Uterus (tissue), 4 donors: Measurements from ENCODE around the gene SERINC2. TPM values are rescaled to one million over a fixed set of nuclear protein-coding genes. Genes with fewer than 3 reads are reported as not detected.
A peak's percentile ranks its signal among the peaks of the same experiment; 100 is the strongest.
"Not testable (repeated sequence)": the region's sequence is repeated elsewhere in the genome, so short reads cannot be mapped to it uniquely, and the experiment has no call there.

Experiments
- DNase-seq, 2 donors: peaks; one replicate each; pipeline ENCODE4 v3.0.0-alpha.2; 2019 to 2020
- H3K27ac ChIP-seq, 2 donors: fragments of 200-600 bp; sonication (generic); 1 replicate in 1 of 2; 2 replicates in 1 of 2; pipeline ENCODE4 v1.5.1; 2016 to 2018
- H3K27me3 ChIP-seq, 2 donors: fragments of 200-600 bp; sonication (generic); one replicate each; pipeline ENCODE4 v1.5.1; 2018 to 2019; ENCODE audit warnings: control low read depth in 1 of 2
- H3K36me3 ChIP-seq, 2 donors: fragments of 200-600 bp; sonication (generic); one replicate each; pipeline ENCODE4 v1.5.1; 2019; ENCODE audit warnings: control low read depth in 1 of 2
- H3K4me1 ChIP-seq, 2 donors: fragments of 200-600 bp; sonication (generic); one replicate each; pipeline ENCODE4 v1.5.1; 2018 to 2019; ENCODE audit warnings: control low read depth in 1 of 2
- H3K4me3 ChIP-seq, 2 donors: fragments of 200-600 bp; sonication (generic); 1 replicate in 1 of 2; 2 replicates in 1 of 2; pipeline ENCODE4 v1.5.1; 2018 to 2019; ENCODE audit warnings: mild to moderate bottlenecking in 1 of 2
- H3K9me3 ChIP-seq, 2 donors: fragments of 200-600 bp; sonication (generic); one replicate each; pipeline ENCODE4 v1.5.1; 2019; ENCODE audit warnings: control low read depth in 1 of 2
- POLR2A ChIP-seq, 2 donors: fragments of 450-650 bp; IDR thresholded peaks; one replicate each; pipeline ENCODE4 v1.6.1; 2016; ENCODE audit warnings: antibody characterized with exemption in 2 of 2, mild to moderate bottlenecking in 1 of 2, moderate library complexity in 1 of 2
- intact Hi-C: fragments of 100-400 bp; cut with DNase I; formaldehyde crosslinking; loops from one replicate; pipeline ENCODE4 v1.15.1; 2023; ENCODE audit warnings: low total_unique reads
- total RNA-seq, 4 donors: library from RNA; depleted of rRNA in 3 of 4; stranded (reverse); fragments of >200 nt in 3 of 4; gene quantifications; one replicate each; pipeline versions ENCODE4 v1.1.0 to v1.2.4, GENCODE V29; 2014 to 2023
- TF ChIP-seq, protein P1 (sequence below), 4 experiments: fragments of 200-600 bp in 2 of 4; fragments of 450-650 bp in 2 of 4; sonication (generic) in 2 of 4; IDR thresholded peaks; one replicate each; pipeline ENCODE4 v1.5.1; 2016 to 2019; ENCODE audit warnings: antibody characterized with exemption in 4 of 4, mild to moderate bottlenecking in 2 of 4, moderate library complexity in 1 of 4
- donor health status: DM: yes; HTN: yes; CAD: no.

Gene SERINC2
- total RNA-seq, 4 donors from 2014 or later: 0.29 to 3.9 (median 1.7) TPM; not detected in 1

DNA sequence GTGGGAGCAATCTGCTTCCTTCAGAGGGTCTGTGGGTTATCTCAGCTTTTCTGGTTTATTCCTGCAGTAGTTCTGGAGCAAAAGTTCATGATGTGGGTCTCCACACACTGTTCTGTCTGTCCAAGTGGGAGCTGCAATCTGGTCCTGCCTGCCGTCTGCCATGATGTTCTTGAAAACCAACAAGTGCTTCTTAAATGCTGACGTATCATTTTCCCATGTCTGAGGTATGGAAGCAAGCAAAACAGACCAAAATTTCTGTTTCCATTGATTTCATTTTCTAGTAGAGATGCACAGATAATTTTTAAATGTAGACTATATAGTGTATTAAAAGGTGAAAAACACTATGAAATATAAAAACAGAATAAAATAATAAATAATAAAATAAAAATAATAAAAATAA, 65.2 kb downstream of the SERINC2 start:
- TF ChIP-seq POLR2A (IDR thresholded peaks at IDR 0.05): no peak
- TF ChIP-seq, protein P1, sequence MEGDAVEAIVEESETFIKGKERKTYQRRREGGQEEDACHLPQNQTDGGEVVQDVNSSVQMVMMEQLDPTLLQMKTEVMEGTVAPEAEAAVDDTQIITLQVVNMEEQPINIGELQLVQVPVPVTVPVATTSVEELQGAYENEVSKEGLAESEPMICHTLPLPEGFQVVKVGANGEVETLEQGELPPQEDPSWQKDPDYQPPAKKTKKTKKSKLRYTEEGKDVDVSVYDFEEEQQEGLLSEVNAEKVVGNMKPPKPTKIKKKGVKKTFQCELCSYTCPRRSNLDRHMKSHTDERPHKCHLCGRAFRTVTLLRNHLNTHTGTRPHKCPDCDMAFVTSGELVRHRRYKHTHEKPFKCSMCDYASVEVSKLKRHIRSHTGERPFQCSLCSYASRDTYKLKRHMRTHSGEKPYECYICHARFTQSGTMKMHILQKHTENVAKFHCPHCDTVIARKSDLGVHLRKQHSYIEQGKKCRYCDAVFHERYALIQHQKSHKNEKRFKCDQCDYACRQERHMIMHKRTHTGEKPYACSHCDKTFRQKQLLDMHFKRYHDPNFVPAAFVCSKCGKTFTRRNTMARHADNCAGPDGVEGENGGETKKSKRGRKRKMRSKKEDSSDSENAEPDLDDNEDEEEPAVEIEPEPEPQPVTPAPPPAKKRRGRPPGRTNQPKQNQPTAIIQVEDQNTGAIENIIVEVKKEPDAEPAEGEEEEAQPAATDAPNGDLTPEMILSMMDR (IDR thresholded peaks at IDR 0.05): no peak

DNA sequence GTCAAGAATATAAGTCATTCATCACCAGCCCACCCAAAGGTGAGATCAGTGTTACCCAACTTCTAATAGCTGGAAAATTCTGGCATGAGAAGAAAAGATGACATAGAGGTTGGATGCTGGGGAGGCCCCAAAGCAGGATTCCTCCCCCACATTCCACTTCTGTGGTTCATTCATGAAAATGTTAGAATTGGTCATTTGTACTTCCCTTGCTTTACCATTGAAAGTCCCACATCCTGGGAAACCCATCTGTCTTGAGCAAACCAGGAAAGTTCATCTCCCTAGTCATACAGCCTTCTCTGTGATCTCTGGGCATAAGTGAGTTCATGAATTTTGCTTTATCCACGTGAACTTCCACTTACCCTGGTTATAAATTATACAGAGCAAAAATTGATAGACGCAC, 66.8 kb downstream of the SERINC2 start:
- intact Hi-C loops: no loop called here
- H3K27me3 ChIP-seq: no peaks in the 10 kb centered on the region
- H3K36me3 ChIP-seq: no peaks in the 10 kb centered on the region
- no peaks in the 10 kb centered on the region for H3K9me3 ChIP-seq
- H3K27ac ChIP-seq: no peak overlapping the region
- H3K4me3 ChIP-seq: no peak overlapping the region
- H3K4me1 ChIP-seq: no peaks in the 10 kb centered on the region
- TF ChIP-seq, protein P1 (IDR thresholded peaks at IDR 0.05): no peak
- no peak for TF ChIP-seq POLR2A (IDR thresholded peaks at IDR 0.05)
- DNase-seq: no peak

More for the DNA sequence above, 65.2 kb downstream of the SERINC2 start:
- Histone ChIP-seq H3K27me3 (no peaks in the 10 kb centered on the region), H3K4me1 (no peaks in the 10 kb centered on the region), H3K9me3 (no peaks in the 10 kb centered on the region), H3K36me3 (no peaks in the 10 kb centered on the region), H3K27ac (no peak overlapping the region), H3K4me3 (no peak overlapping the region)
- DNase-seq: no peak
- intact Hi-C loops: no loop called here

DNA sequence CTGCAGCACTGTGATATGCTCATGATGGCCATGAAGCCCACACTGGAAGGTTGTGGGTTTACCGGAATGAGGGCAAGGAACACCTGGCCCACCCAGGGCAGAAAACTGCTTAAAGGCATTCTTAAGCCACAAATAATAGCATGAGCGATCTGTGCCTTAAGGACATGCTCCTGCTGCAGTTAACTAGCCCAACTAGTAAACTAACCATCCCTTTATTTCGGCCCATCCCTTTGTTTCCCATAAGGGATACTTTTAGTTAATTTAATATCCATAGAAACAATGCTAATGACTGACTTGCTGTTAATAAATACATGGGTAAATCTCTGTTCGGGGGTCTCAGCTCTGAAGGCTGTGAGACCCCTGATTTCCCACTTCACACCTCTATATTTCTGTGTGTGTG, 67.4 kb downstream of the SERINC2 start:
- H3K4me3 ChIP-seq, H3K27ac ChIP-seq, H3K27me3 ChIP-seq, H3K4me1 ChIP-seq, DNase-seq, intact Hi-C loops, H3K36me3 ChIP-seq, H3K9me3 ChIP-seq: not testable (repeated sequence)

DNA sequence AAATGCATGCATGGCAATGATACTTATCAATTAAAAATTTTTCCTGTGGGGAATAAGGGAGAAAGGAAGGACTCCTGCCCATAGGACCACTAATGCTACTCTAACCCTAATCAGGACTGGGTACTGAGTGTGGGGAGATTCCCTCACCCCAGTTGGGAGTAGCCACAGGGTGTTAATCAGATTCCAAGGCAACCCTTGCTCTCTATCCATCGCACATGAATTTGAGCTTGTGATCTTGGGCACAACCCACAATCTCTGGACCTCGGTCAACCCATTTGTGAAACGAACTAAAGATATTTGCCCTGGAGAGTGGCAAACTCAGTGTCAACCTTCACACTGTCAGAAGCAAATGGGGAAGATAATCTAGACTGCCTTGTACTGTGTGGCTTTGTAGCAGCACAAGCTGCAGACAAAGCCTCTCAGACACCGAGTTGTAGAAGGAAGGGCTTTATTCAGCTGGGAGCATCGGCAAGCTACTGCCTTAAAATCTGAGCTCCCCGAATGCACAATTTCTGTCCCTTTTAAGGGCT, 69.5 kb downstream of the SERINC2 start:
- DNase-seq: no peak
- TF ChIP-seq, protein P1 (IDR thresholded peaks at IDR 0.05): no peak
- TF ChIP-seq POLR2A (IDR thresholded peaks at IDR 0.05): no peak
- intact Hi-C loops: no loop called here
- no peaks in the 10 kb centered on the region for H3K4me1 ChIP-seq
- no peak overlapping the region for H3K27ac ChIP-seq
- no peak overlapping the region for H3K4me3 ChIP-seq
- no peaks in the 10 kb centered on the region for H3K9me3 ChIP-seq
- no peaks in the 10 kb centered on the region for H3K27me3 ChIP-seq
- H3K36me3 ChIP-seq: no peaks in the 10 kb centered on the region

DNA sequence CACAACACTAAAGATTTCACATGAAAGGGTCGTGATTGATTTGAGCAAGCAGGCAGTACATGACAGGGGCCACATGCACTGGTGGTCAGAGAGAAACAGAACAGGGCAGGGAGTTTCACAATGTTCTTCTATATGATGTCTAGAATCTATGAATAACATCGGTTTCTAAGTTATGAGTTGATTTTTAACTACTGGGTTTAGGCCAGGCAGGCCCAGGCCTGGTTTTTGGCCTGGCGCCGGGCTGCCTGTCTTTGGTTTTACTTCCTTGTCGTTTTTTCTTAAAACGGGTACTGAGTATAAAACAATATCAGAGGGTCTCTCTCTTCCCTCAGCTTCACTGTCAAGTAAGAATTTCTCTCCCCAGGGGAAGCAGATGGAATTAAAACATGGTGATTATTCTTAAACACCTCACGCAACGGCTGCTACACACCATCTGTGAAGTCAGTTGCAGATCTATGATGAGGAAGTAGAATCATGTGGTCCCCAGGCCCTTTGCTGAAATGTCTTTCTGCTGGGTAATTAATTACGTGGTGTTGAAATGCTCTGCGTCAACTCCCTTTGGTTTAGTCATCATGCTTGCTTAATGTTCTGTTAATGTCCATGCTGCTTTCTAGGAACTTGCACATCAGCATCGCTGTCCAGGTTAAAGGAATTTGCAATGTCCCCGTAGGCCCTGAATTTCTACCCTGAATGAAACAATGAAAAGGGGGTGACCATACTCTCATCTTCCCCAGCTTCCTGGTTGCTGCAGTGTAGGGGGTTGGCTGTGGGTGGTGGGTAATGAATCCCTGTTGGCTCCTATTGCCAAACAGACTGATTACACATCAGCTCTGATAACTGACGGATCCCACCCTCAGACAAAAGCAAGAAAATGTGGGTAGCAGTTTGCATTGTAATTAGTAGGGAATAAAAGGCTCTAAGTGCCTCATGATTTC, 70.3 kb downstream of the SERINC2 start:
- peak in 1 of 2 donors; percentile 51 for DNase-seq
- intact Hi-C loops: no loop called here
- no peak overlapping the region for H3K4me3 ChIP-seq
- TF ChIP-seq POLR2A (IDR thresholded peaks at IDR 0.05): no peak
- TF ChIP-seq, protein P1 (IDR thresholded peaks at IDR 0.05): no peak
- H3K27me3 ChIP-seq: no peaks in the 10 kb centered on the region
- no peaks in the 10 kb centered on the region for H3K9me3 ChIP-seq
- H3K36me3 ChIP-seq: no peaks in the 10 kb centered on the region
- no peak overlapping the region for H3K27ac ChIP-seq
- H3K4me1 ChIP-seq: no peaks in the 10 kb centered on the region

Other genes with a start within 250 kb of the SERINC2 start
- under 1 TPM in 1 of 4 donors, not detected in 3; 0.55 TPM for gene NKAIN1, start 173.3 kb upstream of the SERINC2 start, total RNA-seq
- gene SNRNP40, start 116.4 kb upstream of the SERINC2 start, total RNA-seq: 10 to 100 TPM; 35.1 to 99.5 (median 58.5) TPM
- gene ZCCHC17, start 116.2 kb upstream of the SERINC2 start, total RNA-seq: 10 to 100 TPM; 23.3 to 36.8 (median 25.0) TPM
- gene FABP3, start 40.1 kb upstream of the SERINC2 start, total RNA-seq: 10 to 100 TPM in 3 of 4 donors, not detected in 1; 28.2 to 77.6 (median 33.2) TPM
- 100 to 1,000 TPM; 104 to 247 (median 182) TPM for gene TINAGL1, start 163.3 kb downstream of the SERINC2 start, total RNA-seq
- gene HCRTR1, start 204.5 kb downstream of the SERINC2 start, total RNA-seq: not detected
- 10 to 100 TPM; 48.4 to 72.1 (median 61.9) TPM for gene PEF1, start 231.7 kb downstream of the SERINC2 start, total RNA-seq